ENCODE results near the gene PDE1A. TPM values are rescaled to one million over a fixed set of nuclear protein-coding genes. Genes with fewer than 3 reads are reported as not detected.
A peak's percentile ranks its signal among the peaks of the same experiment; 100 is the strongest.

Gene PDE1A
- total RNA-seq, 1 experiment from 2014 or later = not detected

GRCh38 chr2:182228741-182229140 is 198.1 kb downstream of the PDE1A start:
- TF ChIP-seq EZH2phosphoT487 (IDR thresholded peaks at IDR 0.05; ENCODE audit: borderline replicate concordance, low read length) (no peak), EZH2 (IDR thresholded peaks at IDR 0.05; ENCODE audit: low read length, unreplicated experiment) (no peak)
- no peak overlapping the region for H3K4me3 ChIP-seq (ENCODE audit: low read length)
- H3K4me2 ChIP-seq (ENCODE audit: low read length) = 0 out of 2 replicates have a peak overlapping the region, but pooled peaks have one; percentile 15
- peak; percentile 37; the same call in 1 of the 2 replicates for ATAC-seq
- no peaks in the 10 kb centered on the region for H3K4me1 ChIP-seq (ENCODE audit: insufficient read depth, low read length)
- no peak overlapping the region for H3K9ac ChIP-seq (ENCODE audit: low read length)
- H3F3A ChIP-seq (ENCODE audit: low read length, unreplicated experiment) = no peaks in the 10 kb centered on the region
- no peaks in the 10 kb centered on the region for H3K36me3 ChIP-seq (ENCODE audit: low read depth, low read length)
- no peaks in the 10 kb centered on the region for H3K9me2 ChIP-seq (replicated peaks; ENCODE audit: low read length)
- no peaks in the 10 kb centered on the region for H4K20me1 ChIP-seq (ENCODE audit: low read length)
- intact Hi-C loops (cut with micrococcal nuclease) = no loop called here
- CTCF ChIA-PET = no interaction called here
- H3K27ac ChIP-seq (ENCODE audit: low read length) = peak overlapping the region; percentile 67
- no TSS peak for BruUV-seq (replicated peaks)
- H2AFZ ChIP-seq (ENCODE audit: low read length) = no peak overlapping the region
- H3K79me2 ChIP-seq (ENCODE audit: low read length) = no peaks in the 10 kb centered on the region
- DNase-seq = peak; percentile 30
- no peaks in the 10 kb centered on the region for H3K9me3 ChIP-seq (ENCODE audit: low read length)
- POLR2A ChIA-PET (ENCODE audit: unreplicated experiment) = no interaction called here
- H3K27me3 ChIP-seq (ENCODE audit: low read length) = 0 out of 2 replicates have a peak, but pooled peaks cover 5% of the 10 kb centered on the region

GRCh38 chr2:182228073-182228473 is 198.8 kb downstream of the PDE1A start:
- H3K79me2 ChIP-seq (ENCODE audit: low read length) = no peaks in the 10 kb centered on the region
- POLR2A ChIA-PET (ENCODE audit: unreplicated experiment) = no interaction called here
- H3K27ac ChIP-seq (ENCODE audit: low read length) = no peak overlapping the region
- DNase-seq (no peak), ATAC-seq (no peak)
- no peaks in the 10 kb centered on the region for H3K4me1 ChIP-seq (ENCODE audit: insufficient read depth, low read length)
- H3K4me3 ChIP-seq (ENCODE audit: low read length) = no peak overlapping the region
- CTCF ChIA-PET = no interaction called here
- no peaks in the 10 kb centered on the region for H3K9me3 ChIP-seq (ENCODE audit: low read length)
- H3K9ac ChIP-seq (ENCODE audit: low read length) = no peak overlapping the region
- TF ChIP-seq EZH2 (IDR thresholded peaks at IDR 0.05; ENCODE audit: low read length, unreplicated experiment) = no peak
- no peak overlapping the region for H3K4me2 ChIP-seq (ENCODE audit: low read length)
- H3K36me3 ChIP-seq (ENCODE audit: low read depth, low read length) = no peaks in the 10 kb centered on the region
- intact Hi-C loops (cut with micrococcal nuclease) = no loop called here
- H3K27me3 ChIP-seq (ENCODE audit: low read length) = 0 out of 2 replicates have a peak, but pooled peaks cover 5% of the 10 kb centered on the region
- no TSS peak for BruUV-seq (replicated peaks)
- no peak overlapping the region for H2AFZ ChIP-seq (ENCODE audit: low read length)
- H3F3A ChIP-seq (ENCODE audit: low read length, unreplicated experiment) = no peaks in the 10 kb centered on the region
- no peaks in the 10 kb centered on the region for H4K20me1 ChIP-seq (ENCODE audit: low read length)
- H3K9me2 ChIP-seq (replicated peaks; ENCODE audit: low read length) = no peaks in the 10 kb centered on the region

- ChIA-PET CTCF (no interaction called here), POLR2A (ENCODE audit: unreplicated experiment) (no interaction called here)
- Histone ChIP-seq H3F3A (ENCODE audit: low read length, unreplicated experiment) (no peaks in the 10 kb centered on the region), H3K4me2 (ENCODE audit: low read length) (no peak overlapping the region), H3K36me3 (ENCODE audit: low read depth, low read length) (no peaks in the 10 kb centered on the region), H3K27ac (ENCODE audit: low read length) (no peak overlapping the region), H2AFZ (ENCODE audit: low read length) (no peak overlapping the region), H3K9me2 (replicated peaks; ENCODE audit: low read length) (no peaks in the 10 kb centered on the region), H3K4me1 (ENCODE audit: insufficient read depth, low read length) (no peaks in the 10 kb centered on the region), H3K9ac (ENCODE audit: low read length) (no peak overlapping the region), H4K20me1 (ENCODE audit: low read length) (no peaks in the 10 kb centered on the region), H3K27me3 (ENCODE audit: low read length) (0 out of 2 replicates have a peak, but pooled peaks cover 5% of the 10 kb centered on the region), H3K9me3 (ENCODE audit: low read length) (no peaks in the 10 kb centered on the region), H3K4me3 (ENCODE audit: low read length) (no peak overlapping the region), H3K79me2 (ENCODE audit: low read length) (no peaks in the 10 kb centered on the region)
- DNase-seq (no peak), ATAC-seq (no peak)
- BruUV-seq (replicated peaks) = no TSS peak
- intact Hi-C loops (cut with micrococcal nuclease) = no loop called here
- TF ChIP-seq EZH2phosphoT487 (IDR thresholded peaks at IDR 0.05; ENCODE audit: borderline replicate concordance, low read length) (no peak), CTCF (conservative IDR thresholded peaks at IDR 0.05; ENCODE audit: low read depth, low read length) (no peak), EZH2 (IDR thresholded peaks at IDR 0.05; ENCODE audit: low read length, unreplicated experiment) (no peak)
Observed at GRCh38 chr2:182226807-182227206, 200.0 kb downstream of the PDE1A start.

- H3K9ac ChIP-seq (ENCODE audit: low read length) = no peak overlapping the region
- no peak for DNase-seq
- ChIA-PET POLR2A (ENCODE audit: unreplicated experiment) (no interaction called here), CTCF (no interaction called here)
- no peak overlapping the region for H3K4me3 ChIP-seq (ENCODE audit: low read length)
- H3K27ac ChIP-seq (ENCODE audit: low read length) = no peak overlapping the region
- no TSS peak for BruUV-seq (replicated peaks)
- no peaks in the 10 kb centered on the region for H3K9me3 ChIP-seq (ENCODE audit: low read length)
- TF ChIP-seq CTCF (conservative IDR thresholded peaks at IDR 0.05; ENCODE audit: low read depth, low read length) (no peak), EZH2phosphoT487 (IDR thresholded peaks at IDR 0.05; ENCODE audit: borderline replicate concordance, low read length) (no peak)
- no peaks in the 10 kb centered on the region for H3K36me3 ChIP-seq (ENCODE audit: low read depth, low read length)
- no peak overlapping the region for H3K4me2 ChIP-seq (ENCODE audit: low read length)
- intact Hi-C loops (cut with micrococcal nuclease) = no loop called here
- no peaks in the 10 kb centered on the region for H3F3A ChIP-seq (ENCODE audit: low read length, unreplicated experiment)
- H3K27me3 ChIP-seq (ENCODE audit: low read length) = 0 out of 2 replicates have a peak, but pooled peaks cover 5% of the 10 kb centered on the region
- no peaks in the 10 kb centered on the region for H3K9me2 ChIP-seq (replicated peaks; ENCODE audit: low read length)
- no peak overlapping the region for H2AFZ ChIP-seq (ENCODE audit: low read length)
- H3K4me1 ChIP-seq (ENCODE audit: insufficient read depth, low read length) = no peaks in the 10 kb centered on the region
- H4K20me1 ChIP-seq (ENCODE audit: low read length) = no peaks in the 10 kb centered on the region
- H3K79me2 ChIP-seq (ENCODE audit: low read length) = no peaks in the 10 kb centered on the region
- ATAC-seq = no peak
Observed at GRCh38 chr2:182224669-182225068, 202.2 kb downstream of the PDE1A start.

Data from PC-3 (cell line).